Measurements from ENCODE around the gene RASA1.

RASA1 gene

DNA sequence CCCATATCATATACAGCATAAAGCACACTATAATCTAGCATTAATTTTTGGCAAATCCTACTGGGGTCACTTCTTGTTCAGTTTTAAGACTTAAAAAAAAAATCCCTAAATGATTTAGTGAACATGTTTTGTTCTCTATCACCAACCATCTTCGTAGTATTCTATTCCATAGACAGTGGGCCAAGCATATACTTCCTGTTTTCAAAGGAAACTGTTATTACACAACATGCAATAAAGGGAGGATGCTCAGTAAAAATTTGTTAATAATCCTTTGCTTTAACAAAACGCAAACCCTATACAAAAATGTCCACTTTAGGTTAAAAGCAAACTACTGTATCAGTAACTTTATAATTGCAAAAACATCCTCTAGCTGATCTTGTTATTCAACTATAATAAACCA, 132.0 kb downstream of the RASA1 start:
- no CpG with 5 or more reads among the region's 2 CpGs for WGBS (ENCODE audit: insufficient coverage, insufficient read length)
- H3K27me3 ChIP-seq (ENCODE audit: control insufficient read depth, insufficient read depth, low read length), result no peaks in the 10 kb centered on the region
- peaks cover 7% of the 10 kb centered on the region; the same call in 1 of the 2 replicates for H3K36me3 ChIP-seq (ENCODE audit: control insufficient read depth, insufficient read depth, low read length)
- no peaks in the 10 kb centered on the region for H3K9me3 ChIP-seq (ENCODE audit: control insufficient read depth, insufficient read depth, low read length)
- no peak overlapping the region for H3K27ac ChIP-seq (ENCODE audit: low read length)
- no peaks in the 10 kb centered on the region for H3K4me1 ChIP-seq (ENCODE audit: control insufficient read depth, insufficient read depth, low read length)
- no peak overlapping the region for H3K4me3 ChIP-seq (ENCODE audit: low read length)
- no peak for DNase-seq (ENCODE audit: low read depth, low spot score)

GRCh38 chr5:87400305-87400899, 132.7 kb downstream of the RASA1 start:
- no peak overlapping the region for H3K4me3 ChIP-seq (ENCODE audit: low read length)
- H3K27me3 ChIP-seq (ENCODE audit: control insufficient read depth, insufficient read depth, low read length), result no peaks in the 10 kb centered on the region
- peaks cover 7% of the 10 kb centered on the region; the same call in 1 of the 2 replicates for H3K36me3 ChIP-seq (ENCODE audit: control insufficient read depth, insufficient read depth, low read length)
- H3K27ac ChIP-seq (ENCODE audit: low read length), result no peak overlapping the region
- no peak for DNase-seq (ENCODE audit: low read depth, low spot score)
- no peaks in the 10 kb centered on the region for H3K4me1 ChIP-seq (ENCODE audit: control insufficient read depth, insufficient read depth, low read length)
- no CpG with 5 or more reads among the region's 4 CpGs for WGBS (ENCODE audit: insufficient coverage, insufficient read length)
- no peaks in the 10 kb centered on the region for H3K9me3 ChIP-seq (ENCODE audit: control insufficient read depth, insufficient read depth, low read length)

- H3K9me3 ChIP-seq (ENCODE audit: control insufficient read depth, insufficient read depth, low read length), result no peaks in the 10 kb centered on the region
- DNase-seq (ENCODE audit: low read depth, low spot score), result no peak
- no peaks in the 10 kb centered on the region for H3K27me3 ChIP-seq (ENCODE audit: control insufficient read depth, insufficient read depth, low read length)
- peaks cover 7% of the 10 kb centered on the region; the same call in 1 of the 2 replicates for H3K36me3 ChIP-seq (ENCODE audit: control insufficient read depth, insufficient read depth, low read length)
- H3K4me3 ChIP-seq (ENCODE audit: low read length), result no peak overlapping the region
- no peaks in the 10 kb centered on the region for H3K4me1 ChIP-seq (ENCODE audit: control insufficient read depth, insufficient read depth, low read length)
- no peak overlapping the region for H3K27ac ChIP-seq (ENCODE audit: low read length)
Measured at GRCh38 chr5:87401626-87402025, 133.9 kb downstream of the RASA1 start.

DNA sequence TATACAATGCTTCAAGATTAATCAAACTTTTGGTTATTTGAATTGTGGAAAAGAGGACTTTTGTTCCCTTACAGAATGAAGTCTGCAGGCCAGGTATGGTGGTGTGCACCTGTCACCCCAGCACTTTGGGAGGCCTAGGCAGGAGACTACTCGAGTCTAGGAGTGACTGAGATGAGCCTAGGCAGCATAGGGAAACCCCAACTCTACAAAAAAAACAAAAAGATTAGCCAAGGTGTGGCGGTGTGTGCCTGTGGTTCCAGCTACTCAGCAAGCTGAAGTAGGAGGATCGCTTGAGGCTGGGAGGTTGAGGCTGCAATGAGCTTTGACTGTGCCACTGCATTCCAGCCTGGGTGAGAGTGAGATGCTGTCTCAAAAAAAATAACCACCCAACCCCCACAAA, 135.7 kb downstream of the RASA1 start:
- peaks cover 9% of the 10 kb centered on the region; the same call in 1 of the 2 replicates for H3K36me3 ChIP-seq (ENCODE audit: control insufficient read depth, insufficient read depth, low read length)
- H3K9me3 ChIP-seq (ENCODE audit: control insufficient read depth, insufficient read depth, low read length), result no peaks in the 10 kb centered on the region
- DNase-seq (ENCODE audit: low read depth, low spot score), result no peak
- no CpG with 5 or more reads among the region's 3 CpGs for WGBS (ENCODE audit: insufficient coverage, insufficient read length)
- H3K27me3 ChIP-seq (ENCODE audit: control insufficient read depth, insufficient read depth, low read length), result no peaks in the 10 kb centered on the region
- H3K27ac ChIP-seq (ENCODE audit: low read length), result no peak overlapping the region
- no peak overlapping the region for H3K4me3 ChIP-seq (ENCODE audit: low read length)
- no peaks in the 10 kb centered on the region for H3K4me1 ChIP-seq (ENCODE audit: control insufficient read depth, insufficient read depth, low read length)

DNA sequence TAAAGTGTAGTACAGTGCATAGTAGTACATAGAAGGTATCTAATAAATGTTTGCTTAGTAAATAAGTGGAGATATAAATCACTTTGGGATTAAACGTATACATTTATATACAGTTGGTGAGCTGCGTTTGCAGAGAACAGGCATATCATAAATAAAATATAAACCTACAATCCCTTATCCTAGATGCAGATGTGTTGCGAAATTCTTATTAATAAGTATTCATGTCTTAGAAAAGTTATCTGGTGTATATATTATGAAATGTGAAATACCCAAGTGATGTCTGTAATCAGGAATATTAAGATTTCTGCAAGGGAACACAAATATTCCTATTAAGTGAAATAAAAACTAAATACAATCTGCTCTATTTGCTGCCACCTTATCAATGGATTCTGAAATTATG, 136.2 kb downstream of the RASA1 start:
- H3K9me3 ChIP-seq (ENCODE audit: control insufficient read depth, insufficient read depth, low read length), result no peaks in the 10 kb centered on the region
- H3K27ac ChIP-seq (ENCODE audit: low read length), result no peak overlapping the region
- no peak overlapping the region for H3K4me3 ChIP-seq (ENCODE audit: low read length)
- no peaks in the 10 kb centered on the region for H3K4me1 ChIP-seq (ENCODE audit: control insufficient read depth, insufficient read depth, low read length)
- no peak for DNase-seq (ENCODE audit: low read depth, low spot score)
- H3K27me3 ChIP-seq (ENCODE audit: control insufficient read depth, insufficient read depth, low read length), result no peaks in the 10 kb centered on the region
- peaks cover 13% of the 10 kb centered on the region; the same call in 1 of the 2 replicates for H3K36me3 ChIP-seq (ENCODE audit: control insufficient read depth, insufficient read depth, low read length)
- WGBS (ENCODE audit: insufficient coverage, insufficient read length), result no CpG with 5 or more reads among the region's 3 CpGs

DNA sequence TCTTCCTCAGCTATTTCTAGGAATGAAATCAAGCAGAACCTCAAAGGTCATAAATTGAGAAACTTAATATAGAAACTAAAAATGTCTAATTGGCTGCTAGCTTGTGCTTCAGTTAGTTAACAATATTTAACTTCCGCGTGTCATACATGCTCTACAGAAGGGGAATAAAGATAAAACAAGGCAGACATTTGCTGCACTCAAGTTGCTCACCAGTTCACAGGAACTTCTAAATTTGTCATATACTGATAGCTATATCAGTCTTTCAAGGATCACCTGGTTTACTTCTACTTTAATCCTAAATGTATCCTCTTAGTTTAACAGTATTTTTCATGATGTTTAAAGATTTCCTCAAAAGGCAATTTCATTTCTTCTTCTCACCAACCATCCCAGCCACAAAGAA, 136.7 kb downstream of the RASA1 start:
- H3K27ac ChIP-seq (ENCODE audit: low read length), result no peak overlapping the region
- no peaks in the 10 kb centered on the region for H3K27me3 ChIP-seq (ENCODE audit: control insufficient read depth, insufficient read depth, low read length)
- H3K4me1 ChIP-seq (ENCODE audit: control insufficient read depth, insufficient read depth, low read length), result no peaks in the 10 kb centered on the region
- H3K4me3 ChIP-seq (ENCODE audit: low read length), result no peak overlapping the region
- H3K36me3 ChIP-seq (ENCODE audit: control insufficient read depth, insufficient read depth, low read length), result peaks cover 11% of the 10 kb centered on the region; the same call in 1 of the 2 replicates
- no peaks in the 10 kb centered on the region for H3K9me3 ChIP-seq (ENCODE audit: control insufficient read depth, insufficient read depth, low read length)
- no peak for DNase-seq (ENCODE audit: low read depth, low spot score)
- WGBS (ENCODE audit: insufficient coverage, insufficient read length), result no CpG with 5 or more reads among the region's 2 CpGs

DNA sequence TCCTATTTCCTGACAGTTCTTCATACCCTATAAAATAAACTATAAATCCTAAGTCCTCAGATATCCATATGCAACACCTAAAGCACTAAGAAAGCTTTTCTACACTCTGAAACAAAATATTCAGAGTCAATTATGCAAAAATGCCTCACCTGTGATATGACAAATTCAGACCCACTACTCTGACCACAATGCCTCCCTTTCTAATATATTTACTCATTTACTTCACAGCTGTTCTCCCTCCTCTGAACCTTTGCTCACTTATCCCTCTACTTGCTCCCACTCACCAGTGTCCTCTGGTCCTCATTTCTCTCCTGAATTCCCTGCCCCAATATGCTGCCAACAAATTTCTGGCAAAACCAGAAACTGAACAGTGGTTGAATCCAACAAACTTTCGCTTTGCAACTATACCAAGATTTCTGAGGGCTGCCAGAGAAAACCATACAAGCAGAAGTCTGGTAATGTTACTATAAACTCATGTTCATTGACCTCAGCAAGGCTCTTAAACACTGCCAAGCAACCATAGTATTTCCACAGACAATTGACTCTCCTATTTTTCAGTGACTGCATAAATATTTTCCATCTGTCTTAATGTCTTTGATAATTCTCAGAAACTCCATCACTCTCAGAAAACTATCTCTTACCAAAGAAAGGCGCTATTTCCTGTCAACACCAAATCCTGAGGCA, 137.9 kb downstream of the RASA1 start:
- Histone ChIP-seq H3K4me1 (ENCODE audit: control insufficient read depth, insufficient read depth, low read length) (no peaks in the 10 kb centered on the region), H3K4me3 (ENCODE audit: low read length) (no peak overlapping the region), H3K27ac (ENCODE audit: low read length) (no peak overlapping the region), H3K36me3 (ENCODE audit: control insufficient read depth, insufficient read depth, low read length) (peaks cover 11% of the 10 kb centered on the region; the same call in 1 of the 2 replicates), H3K27me3 (ENCODE audit: control insufficient read depth, insufficient read depth, low read length) (no peaks in the 10 kb centered on the region), H3K9me3 (ENCODE audit: control insufficient read depth, insufficient read depth, low read length) (no peaks in the 10 kb centered on the region)
- WGBS (ENCODE audit: insufficient coverage, insufficient read length), result no CpG with 5 or more reads among the region's 2 CpGs
- no peak for DNase-seq (ENCODE audit: low read depth, low spot score)

DNA sequence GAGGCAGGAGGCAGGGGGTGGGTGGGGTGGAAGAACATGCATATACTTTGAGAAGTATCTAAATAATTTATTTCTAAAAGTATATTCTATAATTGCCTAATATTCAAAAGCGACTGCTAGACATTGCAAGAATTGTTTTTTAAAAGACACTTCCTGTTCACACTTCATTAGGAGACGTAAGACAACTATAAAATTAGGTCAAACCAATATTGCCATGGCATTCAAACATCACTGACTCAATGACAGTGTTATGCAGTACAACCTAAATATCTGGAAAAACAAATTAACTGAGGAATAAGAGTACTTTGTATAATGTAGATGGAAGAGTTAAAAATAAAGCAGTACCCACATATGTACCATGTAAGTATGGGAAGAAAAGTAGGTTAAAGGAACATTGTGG, 140.5 kb downstream of the RASA1 start:
- Histone ChIP-seq H3K4me1 (ENCODE audit: control insufficient read depth, insufficient read depth, low read length) (0 out of 2 replicates have a peak, but pooled peaks cover under 1% of the 10 kb centered on the region), H3K9me3 (ENCODE audit: control insufficient read depth, insufficient read depth, low read length) (no peaks in the 10 kb centered on the region), H3K36me3 (ENCODE audit: control insufficient read depth, insufficient read depth, low read length) (peaks cover 6% of the 10 kb centered on the region; the same call in 1 of the 2 replicates), H3K27ac (ENCODE audit: low read length) (no peak overlapping the region), H3K27me3 (ENCODE audit: control insufficient read depth, insufficient read depth, low read length) (no peaks in the 10 kb centered on the region), H3K4me3 (ENCODE audit: low read length) (no peak overlapping the region)
- WGBS (ENCODE audit: insufficient coverage, insufficient read length), result no CpG with 5 or more reads among the region's 2 CpGs
- DNase-seq (ENCODE audit: low read depth, low spot score), result no peak

GRCh38 chr5:87410931-87411330, 143.2 kb downstream of the RASA1 start:
- Histone ChIP-seq H3K27me3 (ENCODE audit: control insufficient read depth, insufficient read depth, low read length) (no peaks in the 10 kb centered on the region), H3K27ac (ENCODE audit: low read length) (no peak overlapping the region), H3K4me3 (ENCODE audit: low read length) (no peak overlapping the region), H3K36me3 (ENCODE audit: control insufficient read depth, insufficient read depth, low read length) (peaks cover 6% of the 10 kb centered on the region; the same call in 1 of the 2 replicates), H3K4me1 (ENCODE audit: control insufficient read depth, insufficient read depth, low read length) (0 out of 2 replicates have a peak, but pooled peaks cover 1% of the 10 kb centered on the region), H3K9me3 (ENCODE audit: control insufficient read depth, insufficient read depth, low read length) (no peaks in the 10 kb centered on the region)
- no peak for DNase-seq (ENCODE audit: low read depth, low spot score)
- no CpG with 5 or more reads among the region's 1 CpG for WGBS (ENCODE audit: insufficient coverage, insufficient read length)

DNA sequence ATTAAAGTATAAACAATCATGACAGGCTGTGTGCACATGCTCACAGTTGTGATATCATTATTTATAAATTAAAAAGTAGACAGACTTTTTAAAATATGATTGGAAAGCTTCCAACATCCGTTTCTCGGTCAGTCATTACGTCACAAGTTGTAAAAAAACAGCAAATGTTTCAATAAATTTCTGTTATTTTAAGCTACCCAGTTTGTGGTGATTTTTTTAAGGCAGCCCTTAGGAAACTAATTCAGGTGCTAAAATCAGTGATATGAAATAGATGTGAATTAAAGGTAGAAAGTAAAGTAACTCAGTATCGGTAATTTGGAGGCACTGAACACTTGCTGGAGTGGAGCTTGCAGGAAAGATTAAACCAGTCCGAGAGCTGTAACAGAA, 143.9 kb downstream of the RASA1 start:
- H3K4me1 ChIP-seq (ENCODE audit: control insufficient read depth, insufficient read depth, low read length), result 0 out of 2 replicates have a peak, but pooled peaks cover 1% of the 10 kb centered on the region
- no peaks in the 10 kb centered on the region for H3K9me3 ChIP-seq (ENCODE audit: control insufficient read depth, insufficient read depth, low read length)
- no peak for DNase-seq (ENCODE audit: low read depth, low spot score)
- no peak overlapping the region for H3K27ac ChIP-seq (ENCODE audit: low read length)
- H3K27me3 ChIP-seq (ENCODE audit: control insufficient read depth, insufficient read depth, low read length), result no peaks in the 10 kb centered on the region
- peaks cover 6% of the 10 kb centered on the region; the same call in 1 of the 2 replicates for H3K36me3 ChIP-seq (ENCODE audit: control insufficient read depth, insufficient read depth, low read length)
- H3K4me3 ChIP-seq (ENCODE audit: low read length), result peak overlapping the region; percentile 68; the same call in 1 of the 2 replicates
- no CpG with 5 or more reads among the region's 5 CpGs for WGBS (ENCODE audit: insufficient coverage, insufficient read length)

All from iPS DF 6.9 (cell line).